Gastroesophageal sphincter (tissue), 3 donors: ENCODE measurements around the gene DHRS12.

Source experiments
- CTCF ChIP-seq, 4 experiments: fragments of 200-600 bp in 2 of 4; fragments of 450-650 bp in 2 of 4; sonication (generic) in 1 of 4; IDR thresholded peaks; one replicate each; pipeline ENCODE4 v1.5.1; 2017 to 2019; ENCODE audit warnings: antibody characterized with exemption in 4 of 4, mild to moderate bottlenecking in 2 of 4, moderate library complexity in 2 of 4
- EP300 ChIP-seq: sonication (generic); formaldehyde crosslinking; IDR thresholded peaks from one replicate; pipeline ENCODE4 v1.6.1; 2017; ENCODE audit warnings: antibody characterized with exemption, mild to moderate bottlenecking
- POLR2A ChIP-seq, 2 donors: fragments of 450-650 bp; IDR thresholded peaks; one replicate each; pipeline ENCODE4 v1.6.1; 2017; ENCODE audit warnings: antibody characterized with exemption in 2 of 2, mild to moderate bottlenecking in 2 of 2, moderate library complexity in 1 of 2
- POLR2AphosphoS5 ChIP-seq: sonication (generic); formaldehyde crosslinking; IDR thresholded peaks from one replicate; pipeline ENCODE4 v1.6.1; 2017; ENCODE audit warnings: antibody characterized with exemption

GRCh38 chr13:51811920-51812451 is 8.0 kb upstream of the DHRS12 start:
- TF ChIP-seq CTCF (IDR thresholded peaks at IDR 0.05) (no peak), EP300 (no peak), POLR2AphosphoS5 (no peak), POLR2A (IDR thresholded peaks at IDR 0.05) (no peak)
